Ureter (tissue), 1 donor: ENCODE measurements around the gene SPHK2. TPM values are rescaled to one million over a fixed set of nuclear protein-coding genes. Genes with fewer than 3 reads are reported as not detected.

Source experiments
- total RNA-seq: library from RNA; stranded (reverse); gene quantifications from one replicate; pipeline ENCODE4 v1.2.4, GENCODE V29; 2023
- donor health status: DM: yes; HTN: yes; CAD: no.

The SPHK2 gene
- total RNA-seq, 1 donor from 2014 or later = 27.6 TPM

Other genes with a start within 250 kb of the SPHK2 start
- gene KDELR1, start 228.0 kb upstream of the SPHK2 start, total RNA-seq = 146 TPM
- gene GRIN2D, start 225.8 kb upstream of the SPHK2 start, total RNA-seq = 0.86 TPM
- gene GRWD1, start 173.5 kb upstream of the SPHK2 start, total RNA-seq = 43.6 TPM
- gene KCNJ14, start 163.9 kb upstream of the SPHK2 start, total RNA-seq = 1.5 TPM
- gene CYTH2, start 150.1 kb upstream of the SPHK2 start, total RNA-seq = 61.6 TPM
- 5.1 TPM for gene LMTK3, start 107.7 kb upstream of the SPHK2 start, total RNA-seq
- gene SULT2B1, start 67.3 kb upstream of the SPHK2 start, total RNA-seq = 1.6 TPM
- gene SPACA4, start 12.8 kb upstream of the SPHK2 start, total RNA-seq = not detected
- gene FAM83E, start 4.4 kb upstream of the SPHK2 start, total RNA-seq = 12.7 TPM
- gene RPL18, start 328 bp upstream of the SPHK2 start, total RNA-seq = 1,575 TPM
- 12.7 TPM for gene DBP, start 17.9 kb downstream of the SPHK2 start, total RNA-seq
- gene CA11, start 26.7 kb downstream of the SPHK2 start, total RNA-seq = 9.6 TPM
- gene NTN5, start 53.5 kb downstream of the SPHK2 start, total RNA-seq = 1.0 TPM
- 35.4 TPM for gene FUT2, start 76.5 kb downstream of the SPHK2 start, total RNA-seq
- 2.2 TPM for gene MAMSTR, start 100.2 kb downstream of the SPHK2 start, total RNA-seq
- 21.2 TPM for gene RASIP1, start 121.1 kb downstream of the SPHK2 start, total RNA-seq
- 0.91 TPM for gene IZUMO1, start 127.4 kb downstream of the SPHK2 start, total RNA-seq
- gene FUT1, start 133.1 kb downstream of the SPHK2 start, total RNA-seq = 5.0 TPM
- not detected for gene FGF21, start 136.0 kb downstream of the SPHK2 start, total RNA-seq
- gene BCAT2, start 191.5 kb downstream of the SPHK2 start, total RNA-seq = 170 TPM
- 24.4 TPM for gene HSD17B14, start 217.0 kb downstream of the SPHK2 start, total RNA-seq
- 23.0 TPM for gene PLEKHA4, start 249.1 kb downstream of the SPHK2 start, total RNA-seq